ENCODE results near the gene TSPAN18.

GRCh38 chr11:44777209-44778194 is 50.7 kb downstream of the TSPAN18 start:
- no peak for TF ChIP-seq EP300 (IDR thresholded peaks at IDR 0.05)
- TF ChIP-seq CTCF (IDR thresholded peaks at IDR 0.05): no peak
- no peak for TF ChIP-seq POLR2AphosphoS5 (IDR thresholded peaks at IDR 0.05)
- TF ChIP-seq POLR2A (IDR thresholded peaks at IDR 0.05): no peak

All from gastroesophageal sphincter (tissue), 3 donors.